Pancreas (tissue), 10 donors: ENCODE results near the gene EPS8. TPM values are rescaled to one million over a fixed set of nuclear protein-coding genes. Genes with fewer than 3 reads are reported as not detected.

Experiments
- ATAC-seq, 4 donors: fragments of 200-7000 bp; cut with Tn5 transposase; one replicate each; pipeline versions ENCODE4 v1.8.0 to v1.9.1; 2020; ENCODE audit warnings: mild to moderate bottlenecking in 4 of 4, moderate library complexity in 4 of 4
- DNase-seq, 6 donors: peaks; one replicate each; pipeline ENCODE4 v3.0.0-alpha.2; 2020
- FAIRE-seq: peaks from 2 replicates; lab custom pipeline; 2012; peaks lifted over from hg19 to GRCh38; lab: Jason Lieb, UNC
- H3K27ac ChIP-seq, 4 donors: fragments of 200-600 bp; sonication (generic); 1 replicate in 3 of 4; 2 replicates in 1 of 4; pipeline versions ENCODE4 v1.5.0 to v1.8.0; 2020
- H3K27me3 ChIP-seq, 4 donors: fragments of 200-600 bp; one replicate each; pipeline ENCODE4 v1.8.0; 2021
- H3K36me3 ChIP-seq, 3 donors: fragments of 200-600 bp; sonication (generic) in 1 of 3; one replicate each; pipeline versions ENCODE4 v1.5.0 to v1.8.0; 2020 to 2021
- H3K4me1 ChIP-seq, 3 donors: fragments of 200-600 bp; one replicate each; pipeline ENCODE4 v1.8.0; 2021
- H3K4me3 ChIP-seq, 4 donors: fragments of 200-600 bp; sonication (generic) in 2 of 4; one replicate each; pipeline versions ENCODE4 v1.5.0 to v1.8.0; 2020 to 2021
- H3K9me3 ChIP-seq, 4 donors: fragments of 200-600 bp; one replicate each; pipeline ENCODE4 v1.8.0; 2021
- CTCF ChIP-seq, 4 donors: fragments of 200-600 bp; sonication (generic) in 3 of 4; IDR thresholded peaks; one replicate each; pipeline versions ENCODE4 v1.5.0 to v1.8.0; 2021; ENCODE audit warnings: antibody characterized with exemption in 4 of 4
- WGBS, 2 donors: extraction: QIAGEN DNeasy Blood & Tissue Kit; methylation state at CpG; one replicate each; pipeline ENCODE4 v1.1.7; 2013; 5-methylcytosine and 5-hydroxymethylcytosine counted together
- intact Hi-C, 3 donors: fragments of 100-400 bp; cut with DNase I; formaldehyde crosslinking; loops; one replicate each; pipeline versions ENCODE4 v1.11.1 to v1.14.2; 2022
- polyA plus RNA-seq, 2 donors: library from polyadenylated mRNA; stranded (reverse); fragments of 200-250 nt; gene quantifications; one replicate each; pipeline ENCODE4 v1.2.3, GENCODE V29; 2013
- total RNA-seq, 6 donors: library from RNA; stranded (reverse); fragmentation: NEBNext Ultra II Directional in 4 of 6; extraction: Animal tissue kit (Norgen Biotek cat#: 25700) in 4 of 6; gene quantifications; one replicate each; pipeline versions ENCODE4 v1.2.1 to v1.2.4, GENCODE V29; 2021 to 2023
- donor health status: healthy with polysubstance abuse.
- donor health status: DM: no; HTN: no; CAD: no; lungs with moderate emphysema.
- donor health status: DM: no; HTN: no; CAD: no.
- donor health status: control.
- donor health status: control.
- donor health status: Bipolar disorder and iron deficiency.
- donor health status: DM: yes; HTN: yes; CAD: no.
- donor health status: DM: no; HTN: no; CAD: no.
- donor health status: DM: no; HTN: no; CAD: no.
- donor health status: DM: yes; HTN: yes; CAD: no.

The EPS8 gene
- total and polyA plus RNA-seq, 8 donors = 8.2 to 26.7 (median 10.6) TPM

- Histone ChIP-seq H3K27ac (no peak overlapping the region), H3K9me3 (no peaks in the 10 kb centered on the region), H3K36me3 (no peaks in the 10 kb centered on the region), H3K4me3 (no peak overlapping the region), H3K4me1 (peaks cover 0 to 13% (median 13%) of the 10 kb centered on the region in 3 donors), H3K27me3 (no peaks in the 10 kb centered on the region)
- FAIRE-seq (peak; percentile 34), ATAC-seq (no peak), DNase-seq (no peak)
- TF ChIP-seq CTCF (IDR thresholded peaks at IDR 0.05) = no peak
- intact Hi-C loops = no loop called here
Measured at GRCh38 chr12:15687583-15687982, 101.6 kb downstream of the EPS8 start.

- WGBS, 2 donors = 92% methylated on average over 6 of the region's 6 CpGs
- FAIRE-seq = no peak
- no peak for ATAC-seq
- DNase-seq = no peak
- intact Hi-C loops = no loop called here
- Histone ChIP-seq H3K4me3 (no peak overlapping the region), H3K4me1 (peaks cover 0 to 11% (median 6%) of the 10 kb centered on the region in 3 donors), H3K27me3 (no peaks in the 10 kb centered on the region), H3K9me3 (no peaks in the 10 kb centered on the region), H3K36me3 (no peaks in the 10 kb centered on the region), H3K27ac (no peak overlapping the region)
- TF ChIP-seq CTCF (IDR thresholded peaks at IDR 0.05) = no peak
Measured at GRCh38 chr12:15684896-15685658, 104.1 kb downstream of the EPS8 start.

- H3K4me1 ChIP-seq = no peaks in the 10 kb centered on the region
- peak; percentile 43 for FAIRE-seq
- no peaks in the 10 kb centered on the region for H3K9me3 ChIP-seq
- no peak overlapping the region for H3K4me3 ChIP-seq
- TF ChIP-seq CTCF (IDR thresholded peaks at IDR 0.05) = no peak
- H3K27ac ChIP-seq = no peak overlapping the region
- no peak for ATAC-seq
- intact Hi-C loops = no loop called here
- H3K36me3 ChIP-seq = no peaks in the 10 kb centered on the region
- no peak for DNase-seq
- no peaks in the 10 kb centered on the region for H3K27me3 ChIP-seq
Measured at GRCh38 chr12:15682826-15683225, 106.4 kb downstream of the EPS8 start.

GRCh38 chr12:15679151-15679550 lies 110.0 kb downstream of the EPS8 start:
- TF ChIP-seq CTCF (IDR thresholded peaks at IDR 0.05) = no peak
- H3K36me3 ChIP-seq = no peaks in the 10 kb centered on the region
- DNase-seq = no peak
- no peak for FAIRE-seq
- no peaks in the 10 kb centered on the region for H3K4me1 ChIP-seq
- ATAC-seq = no peak
- no peak overlapping the region for H3K4me3 ChIP-seq
- H3K9me3 ChIP-seq = no peaks in the 10 kb centered on the region
- intact Hi-C loops = no loop called here
- no peaks in the 10 kb centered on the region for H3K27me3 ChIP-seq
- WGBS, 2 donors = 76 to 81% methylated on average over 1 of the region's 1 CpG
- no peak overlapping the region for H3K27ac ChIP-seq

GRCh38 chr12:15677726-15678201 lies 111.4 kb downstream of the EPS8 start:
- H3K4me3 ChIP-seq = no peak overlapping the region
- H3K36me3 ChIP-seq = no peaks in the 10 kb centered on the region
- WGBS, 2 donors = 90% methylated on average over 3 of the region's 3 CpGs
- TF ChIP-seq CTCF (IDR thresholded peaks at IDR 0.05) = no peak
- no peaks in the 10 kb centered on the region for H3K9me3 ChIP-seq
- DNase-seq (no peak), FAIRE-seq (no peak), ATAC-seq (no peak)
- H3K4me1 ChIP-seq = no peaks in the 10 kb centered on the region
- H3K27ac ChIP-seq = no peak overlapping the region
- intact Hi-C loops = no loop called here
- no peaks in the 10 kb centered on the region for H3K27me3 ChIP-seq
